GM08714 (cell line): ENCODE results near the gene KANK4.

Experiments
- H3K4me3 ChIP-seq: fragments of 200-500 bp; sonication (Bioruptor generic); 2 replicates; pipeline ENCODE4 v1.5.1; 2014; ENCODE audit warnings: mild to moderate bottlenecking, low read length, inconsistent platforms
- ZNF274 ChIP-seq: IDR thresholded peaks from 2 replicates; pipeline ENCODE4 v1.6.1; 2012; ENCODE audit warnings: mild to moderate bottlenecking, low read depth, low read length

Gene KANK4

GRCh38 chr1:62210960-62211359 lies 108.3 kb downstream of the KANK4 start:
- TF ChIP-seq ZNF274 = no peak
- no peak overlapping the region for H3K4me3 ChIP-seq

- no peak for TF ChIP-seq ZNF274
- no peak overlapping the region for H3K4me3 ChIP-seq
Measured at GRCh38 chr1:62209931-62210595, 109.2 kb downstream of the KANK4 start.

- no peak for TF ChIP-seq ZNF274
- H3K4me3 ChIP-seq = no peak overlapping the region
Measured at GRCh38 chr1:62208970-62209369, 110.3 kb downstream of the KANK4 start.

GRCh38 chr1:62208087-62208486 lies 111.1 kb downstream of the KANK4 start:
- no peak for TF ChIP-seq ZNF274
- no peak overlapping the region for H3K4me3 ChIP-seq

GRCh38 chr1:62207187-62207586 lies 112.0 kb downstream of the KANK4 start:
- TF ChIP-seq ZNF274 = no peak
- no peak overlapping the region for H3K4me3 ChIP-seq

- TF ChIP-seq ZNF274 = no peak
- H3K4me3 ChIP-seq = no peak overlapping the region
Measured at GRCh38 chr1:62198781-62199125, 120.5 kb downstream of the KANK4 start.

- no peak for TF ChIP-seq ZNF274
- H3K4me3 ChIP-seq = no peak overlapping the region
Measured at GRCh38 chr1:62198069-62198780, 121.0 kb downstream of the KANK4 start.

GRCh38 chr1:62196086-62196690 lies 123.0 kb downstream of the KANK4 start:
- TF ChIP-seq ZNF274 = no peak
- H3K4me3 ChIP-seq = no peak overlapping the region

- no peak within 1 kb of the TSS for H3K4me3 ChIP-seq
- TF ChIP-seq ZNF274 = no peak
Measured at GRCh38 chr1:62194651-62195544, 124.3 kb downstream of the KANK4 start, which contains the start of gene L1TD1. Gene L1TD1, plus strand, starts transcription at chr1:62194849. Its CDS starts 11,780 bp downstream, at chr1:62206629.

GRCh38 chr1:62188111-62188510 lies 131.1 kb downstream of the KANK4 start:
- no peak for TF ChIP-seq ZNF274

GRCh38 chr1:62187548-62187947 lies 131.7 kb downstream of the KANK4 start:
- H3K4me3 ChIP-seq = no peak overlapping the region
- no peak for TF ChIP-seq ZNF274

More at GRCh38 chr1:62188111-62188510, 131.1 kb downstream of the KANK4 start:
- no peak overlapping the region for H3K4me3 ChIP-seq
